ENCODE results near the gene PDE6A. TPM values are rescaled to one million over a fixed set of nuclear protein-coding genes. Genes with fewer than 3 reads are reported as not detected.

Gene PDE6A
- total and polyA plus RNA-seq, 4 donors = 0.06 TPM; not detected in 3

DNA sequence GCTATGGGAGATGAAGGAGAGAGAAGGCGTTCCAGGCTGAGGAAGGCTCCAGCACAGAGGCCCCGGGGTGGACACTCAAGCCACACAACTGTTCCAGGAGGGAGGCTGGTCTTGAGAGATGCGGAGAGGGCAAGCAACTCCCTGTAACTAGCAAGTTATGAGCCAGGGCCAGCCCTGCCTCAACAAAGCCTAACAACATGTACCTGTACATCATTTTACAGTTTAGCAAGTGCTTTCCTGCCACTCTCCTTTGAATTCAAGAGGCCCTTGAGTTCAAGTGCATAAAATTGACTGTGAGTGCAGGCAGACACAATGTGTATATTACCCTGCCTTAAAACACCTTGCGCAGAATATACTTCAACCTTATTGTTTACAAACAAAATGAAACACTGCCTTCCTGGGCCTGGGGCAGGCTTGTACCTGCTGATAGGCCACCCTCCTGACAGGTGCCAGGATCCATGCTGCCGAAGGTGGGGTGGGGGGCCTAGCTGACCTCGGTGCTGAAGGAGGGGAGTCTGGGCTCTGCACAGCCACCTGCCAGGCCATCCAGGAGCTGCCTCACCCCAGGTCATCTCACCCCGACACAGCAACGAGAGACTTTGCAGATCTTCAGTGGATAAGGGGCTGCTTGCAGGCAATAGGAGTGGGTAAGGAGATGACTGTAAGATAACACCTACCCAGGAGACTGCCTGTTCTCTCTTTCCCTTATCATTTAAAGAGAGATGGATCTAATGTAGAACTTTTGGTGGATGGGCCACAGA is 134.5 kb downstream of the PDE6A start:
- WGBS = 94% methylated on average over 8 of the region's 8 CpGs
- no peak for DNase-seq (ENCODE audit: low spot score)
- TF ChIP-seq, protein P1, sequence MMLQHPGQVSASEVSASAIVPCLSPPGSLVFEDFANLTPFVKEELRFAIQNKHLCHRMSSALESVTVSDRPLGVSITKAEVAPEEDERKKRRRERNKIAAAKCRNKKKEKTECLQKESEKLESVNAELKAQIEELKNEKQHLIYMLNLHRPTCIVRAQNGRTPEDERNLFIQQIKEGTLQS (IDR thresholded peaks at IDR 0.05) = no peak
- TF ChIP-seq, protein P2, sequence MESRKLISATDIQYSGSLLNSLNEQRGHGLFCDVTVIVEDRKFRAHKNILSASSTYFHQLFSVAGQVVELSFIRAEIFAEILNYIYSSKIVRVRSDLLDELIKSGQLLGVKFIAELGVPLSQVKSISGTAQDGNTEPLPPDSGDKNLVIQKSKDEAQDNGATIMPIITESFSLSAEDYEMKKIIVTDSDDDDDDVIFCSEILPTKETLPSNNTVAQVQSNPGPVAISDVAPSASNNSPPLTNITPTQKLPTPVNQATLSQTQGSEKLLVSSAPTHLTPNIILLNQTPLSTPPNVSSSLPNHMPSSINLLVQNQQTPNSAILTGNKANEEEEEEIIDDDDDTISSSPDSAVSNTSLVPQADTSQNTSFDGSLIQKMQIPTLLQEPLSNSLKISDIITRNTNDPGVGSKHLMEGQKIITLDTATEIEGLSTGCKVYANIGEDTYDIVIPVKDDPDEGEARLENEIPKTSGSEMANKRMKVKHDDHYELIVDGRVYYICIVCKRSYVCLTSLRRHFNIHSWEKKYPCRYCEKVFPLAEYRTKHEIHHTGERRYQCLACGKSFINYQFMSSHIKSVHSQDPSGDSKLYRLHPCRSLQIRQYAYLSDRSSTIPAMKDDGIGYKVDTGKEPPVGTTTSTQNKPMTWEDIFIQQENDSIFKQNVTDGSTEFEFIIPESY (IDR thresholded peaks at IDR 0.05) = no peak
- TF ChIP-seq TAF1 (conservative IDR thresholded peaks at IDR 0.05) = no peak
- no peak for TF ChIP-seq GABPA (IDR thresholded peaks at IDR 0.05 in 1 of 2, conservative IDR thresholded peaks at IDR 0.05 in 1 of 2)
- Histone ChIP-seq H3K9me3 (ENCODE audit: control insufficient read depth in 4 of 4, low read length in 3 of 4) (no peaks in the 10 kb centered on the region), H3K36me3 (ENCODE audit: control insufficient read depth in 4 of 4, insufficient read depth in 3 of 4, low read depth in 1 of 4, low read length in 3 of 4) (no peaks in the 10 kb centered on the region), H3K9ac (ENCODE audit: low read depth in 1 of 2, low read length in 2 of 2) (no peak overlapping the region), H3K27ac (ENCODE audit: low read depth in 1 of 2, low read length in 2 of 2) (no peak overlapping the region), H3K27me3 (ENCODE audit: control insufficient read depth in 4 of 4, insufficient read depth in 4 of 4, low read length in 3 of 4) (no peaks in the 10 kb centered on the region), H3K4me3 (ENCODE audit: low read depth in 1 of 3, low read length in 3 of 3) (no peak overlapping the region), H3K4me1 (ENCODE audit: control insufficient read depth in 4 of 4, insufficient read depth in 4 of 4, low read length in 3 of 4) (peaks cover 0 to 3% (median 0%) of the 10 kb centered on the region in 4 donors)

DNA sequence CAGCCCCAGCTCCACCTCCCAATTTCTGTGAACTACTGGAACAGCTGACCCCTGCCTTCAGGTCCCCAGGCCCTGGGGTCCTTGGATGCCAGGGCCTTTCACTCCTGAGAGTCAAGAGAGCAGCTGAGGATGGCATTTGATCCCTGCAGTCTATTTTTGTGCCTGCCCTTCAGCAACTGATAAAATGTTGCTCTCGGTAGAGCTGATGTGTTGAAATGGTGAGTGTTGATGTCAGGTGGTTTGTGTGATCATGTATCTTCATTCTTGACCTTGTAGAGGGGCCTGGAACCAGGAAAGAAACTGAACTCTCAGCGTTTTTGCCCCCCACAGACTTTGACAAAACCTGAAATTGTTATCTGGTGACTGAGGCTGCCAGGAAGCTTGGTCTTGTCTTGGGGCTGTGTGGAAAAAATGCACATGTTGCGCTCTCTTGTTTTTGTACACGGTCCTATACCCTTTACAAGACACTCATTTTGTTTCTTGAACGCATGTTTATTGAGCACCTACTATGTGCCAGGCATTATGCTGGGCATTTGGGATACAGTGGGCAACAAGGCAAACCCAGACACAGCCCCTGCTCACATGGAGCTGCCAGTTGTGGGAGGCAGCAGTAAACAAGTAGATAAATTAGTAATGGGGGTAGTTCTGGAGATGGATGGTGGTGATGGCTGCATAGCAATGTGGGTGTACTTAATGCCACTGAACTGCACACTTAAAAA is 136.2 kb downstream of the PDE6A start:
- DNase-seq (ENCODE audit: low spot score) = no peak
- Histone ChIP-seq H3K27me3 (ENCODE audit: control insufficient read depth in 4 of 4, insufficient read depth in 4 of 4, low read length in 3 of 4) (no peaks in the 10 kb centered on the region), H3K36me3 (ENCODE audit: control insufficient read depth in 4 of 4, insufficient read depth in 3 of 4, low read depth in 1 of 4, low read length in 3 of 4) (no peaks in the 10 kb centered on the region), H3K9me3 (ENCODE audit: control insufficient read depth in 4 of 4, low read length in 3 of 4) (no peaks in the 10 kb centered on the region), H3K27ac (ENCODE audit: low read depth in 1 of 2, low read length in 2 of 2) (no peak overlapping the region), H3K4me1 (ENCODE audit: control insufficient read depth in 4 of 4, insufficient read depth in 4 of 4, low read length in 3 of 4) (peaks cover 0 to 3% (median 0%) of the 10 kb centered on the region in 4 donors), H3K4me3 (ENCODE audit: low read depth in 1 of 3, low read length in 3 of 3) (no peak overlapping the region), H3K9ac (ENCODE audit: low read depth in 1 of 2, low read length in 2 of 2) (no peak overlapping the region)
- TF ChIP-seq EGR1 (IDR thresholded peaks at IDR 0.05; ENCODE audit: low read depth in 2 of 2) (no peak), FOXA2 (IDR thresholded peaks at IDR 0.05) (no peak), RXRA (IDR thresholded peaks at IDR 0.05) (no peak), SP1 (IDR thresholded peaks at IDR 0.05) (no peak), TAF1 (conservative IDR thresholded peaks at IDR 0.05) (no peak), YY1 (IDR thresholded peaks at IDR 0.05) (no peak), HNF4G (IDR thresholded peaks at IDR 0.05) (no peak), FOXA1 (IDR thresholded peaks at IDR 0.05) (no peak), NR2F2 (IDR thresholded peaks at IDR 0.05) (no peak), JUND (IDR thresholded peaks at IDR 0.05) (no peak), RAD21 (IDR thresholded peaks at IDR 0.05) (no peak), HNF4A (conservative IDR thresholded peaks at IDR 0.05) (no peak), GABPA (IDR thresholded peaks at IDR 0.05 in 1 of 2, conservative IDR thresholded peaks at IDR 0.05 in 1 of 2) (no peak)
- TF ChIP-seq, protein P3, sequence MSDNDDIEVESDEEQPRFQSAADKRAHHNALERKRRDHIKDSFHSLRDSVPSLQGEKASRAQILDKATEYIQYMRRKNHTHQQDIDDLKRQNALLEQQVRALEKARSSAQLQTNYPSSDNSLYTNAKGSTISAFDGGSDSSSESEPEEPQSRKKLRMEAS (IDR thresholded peaks at IDR 0.05) = no peak
- TF ChIP-seq, protein P1 (IDR thresholded peaks at IDR 0.05) = no peak
- TF ChIP-seq, protein P4, sequence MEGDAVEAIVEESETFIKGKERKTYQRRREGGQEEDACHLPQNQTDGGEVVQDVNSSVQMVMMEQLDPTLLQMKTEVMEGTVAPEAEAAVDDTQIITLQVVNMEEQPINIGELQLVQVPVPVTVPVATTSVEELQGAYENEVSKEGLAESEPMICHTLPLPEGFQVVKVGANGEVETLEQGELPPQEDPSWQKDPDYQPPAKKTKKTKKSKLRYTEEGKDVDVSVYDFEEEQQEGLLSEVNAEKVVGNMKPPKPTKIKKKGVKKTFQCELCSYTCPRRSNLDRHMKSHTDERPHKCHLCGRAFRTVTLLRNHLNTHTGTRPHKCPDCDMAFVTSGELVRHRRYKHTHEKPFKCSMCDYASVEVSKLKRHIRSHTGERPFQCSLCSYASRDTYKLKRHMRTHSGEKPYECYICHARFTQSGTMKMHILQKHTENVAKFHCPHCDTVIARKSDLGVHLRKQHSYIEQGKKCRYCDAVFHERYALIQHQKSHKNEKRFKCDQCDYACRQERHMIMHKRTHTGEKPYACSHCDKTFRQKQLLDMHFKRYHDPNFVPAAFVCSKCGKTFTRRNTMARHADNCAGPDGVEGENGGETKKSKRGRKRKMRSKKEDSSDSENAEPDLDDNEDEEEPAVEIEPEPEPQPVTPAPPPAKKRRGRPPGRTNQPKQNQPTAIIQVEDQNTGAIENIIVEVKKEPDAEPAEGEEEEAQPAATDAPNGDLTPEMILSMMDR (IDR thresholded peaks at IDR 0.05; ENCODE audit: low read depth, low read length, missing input control) = no peak
- TF ChIP-seq, protein P2 (IDR thresholded peaks at IDR 0.05) = no peak
- WGBS = 79% methylated on average over 5 of the region's 5 CpGs

Measured in liver (tissue), 9 donors.